Activated CD4-positive, alpha-beta T cell treated with anti-CD3 and anti-CD28 coated beads, Interleukin-2, amount 50 U/mL, for 16 hours (primary cell): ENCODE data around the gene GKAP1.
"Not testable (repeated sequence)": the region's sequence is repeated elsewhere in the genome, so short reads cannot be mapped to it uniquely, and the experiment has no call there.

Experiments
- DNase-seq: peaks from one replicate; pipeline ENCODE4 v3.0.0-alpha.2; 2020

GKAP1 gene

DNA sequence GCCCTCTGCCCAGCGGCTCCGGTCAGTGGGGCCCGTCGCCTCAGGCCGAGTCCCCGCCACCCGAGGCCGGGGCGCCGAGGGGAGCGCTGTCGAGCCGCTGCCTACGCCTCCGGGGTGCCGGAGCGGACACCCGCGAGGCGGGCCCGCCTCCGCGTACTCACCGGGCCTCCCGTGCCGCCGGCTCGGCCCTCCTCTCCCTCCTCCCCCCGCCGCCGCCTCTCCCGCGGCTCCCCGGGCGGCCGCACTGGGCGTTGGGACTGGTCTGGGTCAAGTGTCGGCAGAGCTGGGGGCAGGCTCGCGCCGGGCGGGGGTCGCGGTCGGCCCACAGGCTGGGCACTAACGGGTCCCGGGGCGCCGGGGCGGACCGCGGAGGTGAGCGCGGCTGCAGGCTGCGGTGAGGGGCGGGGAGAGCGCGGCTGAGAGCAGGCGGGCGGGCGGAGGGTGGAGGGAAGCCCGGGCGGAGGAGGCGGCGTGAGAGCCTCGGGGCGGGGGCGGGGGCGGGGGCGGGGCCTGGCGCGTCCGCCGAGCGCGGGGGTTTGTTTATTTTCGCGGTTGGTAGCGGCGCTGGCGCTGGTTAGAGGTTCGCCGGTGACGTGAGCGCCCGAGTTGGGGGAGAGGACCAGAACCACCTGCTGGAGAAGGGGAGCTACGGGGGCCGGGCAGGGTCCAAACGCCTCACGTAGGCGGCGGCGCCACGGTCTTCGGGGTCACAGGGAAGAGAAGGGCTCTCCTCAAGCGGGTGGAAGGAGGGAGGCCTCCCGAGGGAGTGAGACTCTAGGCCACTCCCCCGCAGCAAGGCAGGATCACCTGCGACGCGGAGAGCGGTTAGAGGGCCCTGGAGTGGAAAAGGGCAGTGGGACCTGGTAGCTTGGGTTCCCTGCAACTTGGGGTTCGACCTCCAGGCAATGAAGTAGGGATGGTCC is at the start of gene GKAP1:
GKAP1 (minus strand) TSS at position 414 of the 923 bp plus-strand sequence. CDS start 11,252 bp downstream, outside the sequence.
- DNase-seq, result peak; percentile 81

DNA sequence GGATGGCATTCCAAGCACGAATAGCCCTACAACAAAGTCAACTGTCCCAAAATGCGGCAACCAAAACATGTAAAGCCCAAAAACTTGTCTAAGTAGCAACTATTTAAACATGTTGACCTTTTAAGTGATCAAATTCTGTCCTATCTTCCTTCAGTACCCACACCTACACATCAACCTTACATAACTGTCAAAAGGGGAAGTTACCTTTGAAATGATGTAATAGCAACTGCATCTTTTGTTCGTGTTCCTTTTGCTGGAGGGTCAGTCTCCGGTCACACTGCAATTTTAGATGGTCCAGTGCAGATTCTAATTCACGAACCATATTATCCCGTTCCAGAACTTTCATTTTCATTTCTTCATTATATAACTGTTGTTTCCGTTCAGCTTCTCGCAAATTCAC is 32.3 kb upstream of the GKAP1 start:
- not testable (repeated sequence) for DNase-seq

DNA sequence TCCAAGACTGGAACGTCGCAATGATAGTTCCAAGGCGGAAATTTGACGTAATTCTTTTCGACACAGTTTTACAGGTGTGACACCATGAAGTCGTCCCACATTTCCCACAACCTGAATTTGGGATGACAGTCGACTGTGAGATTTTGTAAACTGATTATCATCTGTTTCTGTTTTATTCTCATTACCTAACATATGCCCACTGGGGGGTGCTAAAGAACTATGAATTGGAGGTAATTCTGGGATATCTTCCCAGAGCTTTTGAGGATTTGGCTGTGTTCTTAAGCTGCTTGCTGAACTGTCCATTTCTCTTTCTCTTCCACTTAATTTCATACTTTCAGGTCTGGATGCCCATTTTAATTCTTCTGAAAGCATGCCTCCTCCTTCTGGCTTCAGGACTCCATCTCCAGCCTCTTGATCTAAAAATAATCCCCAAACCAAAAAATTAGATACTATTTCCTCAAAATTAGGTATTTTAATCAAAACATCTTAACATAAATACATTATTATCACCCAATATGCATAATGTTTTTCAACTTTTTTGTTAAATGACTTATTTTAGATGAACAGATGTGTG is 19.6 kb upstream of the GKAP1 start:
- not testable (repeated sequence) for DNase-seq

- DNase-seq, result not testable (repeated sequence)
Observed at GRCh38 chr9:83830426-83831071, 13.0 kb upstream of the GKAP1 start.

GRCh38 chr9:83824986-83825623 is 7.5 kb upstream of the GKAP1 start:
- not testable (repeated sequence) for DNase-seq

DNA sequence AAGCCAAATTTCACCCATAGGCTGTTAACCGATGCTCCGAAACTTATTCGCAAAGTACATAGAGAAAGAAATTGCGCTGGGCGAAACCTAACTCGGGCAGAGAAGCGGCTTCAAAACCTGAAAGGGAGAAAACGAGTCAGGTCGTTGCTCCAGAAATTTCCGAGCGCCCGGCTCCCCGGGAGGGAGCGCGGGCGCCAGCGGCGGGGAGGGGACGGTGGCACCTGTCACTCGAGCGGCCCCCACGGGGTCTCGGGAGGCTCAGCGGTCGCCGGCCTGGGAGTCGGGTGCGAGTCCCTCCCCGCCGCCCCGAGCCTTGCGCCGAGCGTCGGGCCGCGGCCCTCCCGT is 586 bp downstream of the GKAP1 start:
- DNase-seq, result peak; percentile 21

DNA sequence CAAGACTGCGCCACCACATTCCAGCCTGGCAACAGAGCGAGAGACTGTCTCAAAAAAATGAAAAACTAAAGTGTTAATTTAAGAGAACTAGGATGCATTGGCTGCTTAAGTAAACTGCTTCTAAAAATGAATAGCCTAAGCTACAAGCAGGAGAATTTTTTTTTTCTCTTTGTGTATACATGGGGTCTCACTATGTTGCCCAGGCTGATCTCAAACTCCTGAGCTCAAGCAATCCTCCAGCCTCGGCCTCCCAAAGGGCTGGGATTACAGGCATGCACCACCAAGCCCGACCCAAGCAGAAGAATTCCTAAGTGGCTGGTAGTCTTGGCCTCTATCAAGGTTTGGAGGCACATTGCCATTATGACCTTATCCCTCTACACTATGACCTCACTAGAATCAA is 2.4 kb downstream of the GKAP1 start:
- DNase-seq, result not testable (repeated sequence)

- DNase-seq, result not testable (repeated sequence)
Observed at GRCh38 chr9:83809213-83809612, 8.4 kb downstream of the GKAP1 start.

DNA sequence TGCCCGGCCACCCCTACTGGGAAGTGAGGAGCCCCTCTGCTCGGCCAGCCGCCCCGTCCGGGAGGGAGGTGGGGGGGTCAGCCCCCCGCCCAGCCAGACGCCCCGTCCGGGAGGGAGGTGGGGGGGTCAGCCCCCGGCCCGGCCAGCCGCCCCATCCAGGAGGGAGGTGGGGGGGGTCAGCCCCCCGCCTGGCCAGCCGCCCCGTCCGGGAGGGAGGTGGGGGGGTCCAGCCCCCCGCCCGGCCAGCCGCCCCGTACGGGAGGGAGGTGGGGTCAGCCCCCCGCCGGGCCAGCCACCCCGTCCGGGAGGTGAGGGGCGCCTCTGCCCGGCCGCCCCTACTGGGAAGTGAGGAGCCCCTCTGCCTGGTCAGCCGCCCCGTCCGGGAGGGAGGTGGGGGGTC is 13.1 kb downstream of the GKAP1 start:
- not testable (repeated sequence) for DNase-seq

DNA sequence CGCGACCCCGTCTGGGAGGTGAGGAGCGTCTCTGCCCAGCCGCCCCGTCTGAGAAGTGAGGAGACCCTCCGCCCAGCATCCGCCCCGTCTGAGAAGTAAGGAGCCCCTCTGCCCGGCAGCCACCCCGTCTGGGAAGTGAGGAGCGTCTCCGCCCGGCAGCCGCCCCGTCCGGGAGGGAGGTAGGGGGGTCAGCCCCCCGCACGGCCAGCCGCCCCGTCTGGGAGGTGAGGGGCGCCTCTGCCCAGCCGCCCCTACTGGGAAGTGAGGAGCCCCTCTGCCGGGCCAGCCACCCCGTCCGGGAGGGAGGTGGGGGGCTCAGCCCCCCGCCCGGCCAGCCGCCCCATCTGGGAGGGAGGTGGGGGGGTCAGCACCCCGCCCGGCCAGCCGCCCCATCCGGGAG is 13.6 kb downstream of the GKAP1 start:
- DNase-seq, result not testable (repeated sequence)

DNA sequence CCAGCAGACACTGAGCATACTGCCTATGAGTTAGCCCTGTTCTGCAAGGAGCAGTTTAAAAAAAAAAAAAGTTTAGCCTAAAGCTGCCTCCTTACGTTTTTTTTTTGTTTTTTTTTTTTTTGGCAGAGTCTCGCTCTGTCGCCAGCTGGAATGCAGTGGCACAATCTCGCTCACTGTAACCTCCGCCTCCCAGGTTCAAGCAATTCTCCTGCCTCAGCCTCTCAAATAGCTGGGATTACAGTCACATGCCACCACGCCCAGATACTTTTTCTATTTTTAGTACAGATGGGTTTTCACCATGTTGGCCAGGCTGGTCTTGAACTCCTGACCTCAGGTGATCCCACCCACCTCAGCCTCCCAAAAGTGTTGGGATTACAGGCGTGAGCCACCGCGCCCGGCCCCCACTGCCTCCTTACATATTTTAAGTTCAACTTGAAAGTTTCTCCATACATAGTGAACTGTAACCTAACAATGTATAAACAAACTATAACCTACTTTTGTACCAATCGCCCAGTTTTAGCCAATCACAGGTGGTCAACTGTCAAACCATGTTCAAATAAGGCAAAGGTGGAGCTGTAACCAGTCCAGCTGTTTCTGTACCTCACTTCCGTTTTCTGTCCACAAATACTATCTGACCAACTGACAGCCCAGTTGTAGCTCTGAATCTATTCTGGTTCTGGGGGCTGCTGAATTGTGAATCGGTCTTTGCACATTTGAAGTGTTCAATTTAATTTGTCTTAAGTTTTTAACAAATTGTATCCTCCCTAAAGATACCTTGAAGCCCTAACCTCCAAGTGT is 17.1 kb downstream of the GKAP1 start:
- DNase-seq, result no peak

DNA sequence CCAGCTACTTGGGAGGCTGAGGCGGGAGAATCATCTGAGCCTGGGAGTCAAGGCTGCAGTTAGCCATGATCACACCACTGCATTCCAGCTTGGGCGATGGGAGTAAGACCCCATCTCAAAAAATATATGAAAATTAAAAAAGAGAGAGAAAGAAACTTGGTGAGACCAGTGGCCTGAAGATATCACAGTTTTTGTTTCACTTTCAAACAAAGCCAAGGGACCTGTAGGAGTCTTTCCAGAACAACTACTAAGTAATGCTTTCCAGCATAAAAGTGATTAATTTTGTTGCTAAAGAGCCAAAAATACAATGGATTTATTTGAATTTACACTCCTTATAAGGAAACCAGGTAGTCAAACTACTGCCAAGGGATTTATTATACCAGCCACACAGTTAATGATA is 23.5 kb downstream of the GKAP1 start:
- no peak for DNase-seq

DNA sequence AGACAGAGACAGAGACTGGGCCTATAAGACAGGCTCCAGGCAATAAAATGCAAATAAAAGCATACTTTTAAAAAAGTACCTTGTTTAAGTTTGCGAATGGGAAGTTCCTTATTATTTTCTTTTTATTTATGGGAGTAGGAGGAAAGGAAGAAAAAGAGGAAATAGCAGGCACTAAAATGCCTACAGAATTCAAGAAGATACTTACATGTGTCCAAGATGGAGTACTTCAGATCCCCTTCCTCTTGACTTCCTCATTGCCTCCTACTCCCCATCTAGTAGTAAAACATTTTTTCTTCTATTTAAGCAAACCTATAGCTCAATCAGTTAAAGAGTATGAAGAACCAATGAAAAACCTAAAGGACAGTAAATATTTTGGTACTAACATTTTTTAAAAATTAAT is 24.8 kb downstream of the GKAP1 start:
- DNase-seq, result no peak

- DNase-seq, result no peak
Observed at GRCh38 chr9:83778164-83778563, 39.4 kb downstream of the GKAP1 start.

DNA sequence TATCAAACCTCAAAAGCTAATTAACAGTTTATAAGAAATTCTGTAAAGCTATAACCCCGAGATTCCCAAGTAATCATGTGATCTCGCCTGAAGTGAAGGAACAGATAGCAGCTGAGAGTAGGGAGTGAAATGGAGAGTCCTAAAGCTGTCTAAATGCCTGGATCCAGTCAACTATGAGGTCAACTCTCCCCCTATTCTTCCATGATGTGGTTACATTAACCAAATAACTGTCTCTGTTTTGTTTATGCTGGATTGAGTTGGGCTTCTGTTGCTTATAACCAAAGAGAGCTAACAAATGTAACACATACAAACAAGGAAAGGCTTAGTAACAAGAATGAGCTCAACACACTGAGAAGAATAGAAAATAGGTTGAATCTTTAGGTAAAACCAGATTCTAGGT is 41.6 kb downstream of the GKAP1 start:
- no peak for DNase-seq

- peak; percentile 14 for DNase-seq
Observed at GRCh38 chr9:83772860-83773259, 44.7 kb downstream of the GKAP1 start.

DNA sequence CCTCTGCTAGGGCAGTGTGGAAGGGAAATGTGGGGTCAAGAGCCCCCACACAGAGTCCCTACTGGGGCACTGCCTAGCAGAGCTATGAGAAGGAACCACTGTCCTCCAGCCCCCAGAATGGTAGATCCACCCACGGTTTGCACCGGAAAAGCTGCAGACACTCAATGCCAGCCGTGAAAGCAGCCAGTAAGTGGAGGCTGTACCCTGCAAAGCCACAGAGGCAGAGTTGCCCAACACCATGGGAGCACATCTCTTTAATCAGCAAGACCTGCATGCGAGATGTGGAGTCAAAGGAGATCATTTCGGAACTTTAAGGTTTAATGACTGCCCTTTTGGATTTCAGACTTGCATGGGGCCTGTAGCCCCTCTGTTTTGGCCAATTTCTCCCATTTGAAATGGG is 52.2 kb downstream of the GKAP1 start:
- DNase-seq, result no peak

DNA sequence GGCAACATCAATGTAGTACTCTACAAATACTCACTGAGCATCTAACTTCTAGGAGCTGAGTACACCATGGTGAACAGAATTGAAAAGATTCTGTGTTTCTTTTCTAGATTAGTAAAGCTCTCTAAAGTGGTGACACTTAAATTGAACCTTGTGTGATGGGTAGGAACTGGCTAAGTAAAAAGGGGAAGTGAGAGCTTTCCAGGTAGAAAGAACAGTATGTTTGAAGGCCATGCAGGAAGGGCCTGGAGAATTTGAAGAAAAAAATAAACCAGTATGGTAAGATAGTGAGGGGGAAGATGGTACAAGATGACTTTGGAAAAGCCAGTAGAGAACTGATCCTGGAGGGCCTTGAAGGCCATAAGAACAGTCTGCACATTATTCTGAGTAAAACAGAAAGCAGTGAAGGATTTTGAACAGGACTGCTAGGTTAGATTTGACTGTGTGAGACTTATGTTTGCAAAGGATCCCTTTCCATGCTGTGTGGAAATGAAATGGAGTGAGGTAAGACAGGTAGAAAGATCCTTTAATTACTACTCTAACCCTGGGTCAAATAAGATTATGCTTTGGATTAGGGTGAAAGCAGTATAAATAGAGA is 63.1 kb downstream of the GKAP1 start:
- peak; percentile 21 for DNase-seq

DNA sequence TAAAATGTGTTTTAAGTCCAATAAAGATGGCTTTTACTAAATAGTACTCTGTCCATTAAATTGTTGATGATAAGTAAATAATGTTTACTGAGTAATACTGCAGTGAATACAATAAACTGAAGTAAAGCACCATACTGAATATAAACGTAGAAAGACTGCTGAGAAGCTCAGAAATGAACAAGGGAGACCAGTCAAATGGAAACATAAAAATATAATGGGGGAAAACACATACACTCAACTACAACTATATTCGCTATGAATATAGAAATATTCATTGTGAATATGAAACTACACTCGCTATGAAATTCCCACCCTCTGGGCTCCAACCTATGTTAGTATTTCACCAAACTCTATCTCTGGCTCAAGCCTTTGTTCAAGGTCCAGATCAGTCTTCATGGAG is 67.9 kb downstream of the GKAP1 start:
- DNase-seq, result peak; percentile 9

GRCh38 chr9:83744206-83744605 is 73.4 kb downstream of the GKAP1 start:
- DNase-seq, result no peak

DNA sequence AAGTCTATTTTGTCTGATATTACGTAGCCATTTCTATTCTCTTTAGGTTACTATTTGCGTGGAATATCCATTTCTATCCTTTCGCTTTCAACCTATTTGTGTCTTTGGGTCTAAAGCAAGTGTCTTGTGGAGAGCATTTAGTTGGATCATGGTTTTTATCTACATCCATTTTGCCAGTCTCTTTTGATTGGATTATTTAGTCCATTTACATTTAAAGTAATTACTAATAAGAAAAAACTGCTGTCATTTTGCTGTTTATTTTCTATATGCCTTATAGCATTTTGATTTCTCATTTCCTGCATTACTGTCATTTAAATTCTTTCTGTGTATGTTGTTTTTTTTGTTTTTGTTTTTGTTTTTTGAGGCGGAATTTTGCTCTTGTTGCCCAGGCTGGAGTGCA is 83.8 kb downstream of the GKAP1 start:
- no peak for DNase-seq
